ENCODE results near the gene GRHPR.
A peak's percentile ranks its signal among the peaks of the same experiment; 100 is the strongest.

The GRHPR gene

GRCh38 chr9:37466037-37466709 is 43.7 kb downstream of the GRHPR start (continued):
- TF ChIP-seq ZNF19 (tag by site-specific recombination; IDR thresholded peaks at IDR 0.05; ENCODE audit: low read depth) (no peak), ZNF549 (tag by site-specific recombination; IDR thresholded peaks at IDR 0.05) (no peak), GFI1B (tag by site-specific recombination; IDR thresholded peaks at IDR 0.05) (no peak), OSR2 (tag by site-specific recombination; IDR thresholded peaks at IDR 0.05) (no peak), ZNF548 (tag by site-specific recombination; IDR thresholded peaks at IDR 0.05) (no peak), ZNF629 (tag by site-specific recombination; IDR thresholded peaks at IDR 0.05) (no peak), IKZF3 (tag by site-specific recombination; IDR thresholded peaks at IDR 0.05) (peak; percentile 95), ZNF449 (tag by site-specific recombination; IDR thresholded peaks at IDR 0.05) (no peak), ZNF530 (tag by site-specific recombination; IDR thresholded peaks at IDR 0.05; ENCODE audit: low read depth) (no peak), ZNF501 (tag by site-specific recombination; IDR thresholded peaks at IDR 0.05) (no peak), ZNF169 (tag by site-specific recombination; IDR thresholded peaks at IDR 0.05) (no peak), ZNF155 (tag by site-specific recombination; IDR thresholded peaks at IDR 0.05) (no peak), ZBTB6 (tag by site-specific recombination; IDR thresholded peaks at IDR 0.05) (0 out of 2 replicates have a peak, but pooled peaks have one; percentile 55), SCRT2 (tag by site-specific recombination; IDR thresholded peaks at IDR 0.05) (no peak), ZXDB (tag by site-specific recombination; IDR thresholded peaks at IDR 0.05) (peak; percentile 45; the same call in 1 of the 2 replicates), ZBTB17 (tag by site-specific recombination; IDR thresholded peaks at IDR 0.05) (no peak), ZIC2 (tag by site-specific recombination; IDR thresholded peaks at IDR 0.05) (peak; percentile 45; the same call in 1 of the 2 replicates), ZNF560 (tag by site-specific recombination; IDR thresholded peaks at IDR 0.05; ENCODE audit: borderline replicate concordance) (no peak), ZNF654 (tag by site-specific recombination; IDR thresholded peaks at IDR 0.05; ENCODE audit: low read depth) (no peak), ZNF140 (tag by site-specific recombination; IDR thresholded peaks at IDR 0.05) (no peak), ZNF202 (tag by site-specific recombination; IDR thresholded peaks at IDR 0.05; ENCODE audit: borderline replicate concordance) (no peak), GLIS1 (tag by site-specific recombination; IDR thresholded peaks at IDR 0.05) (no peak), KLF1 (tag by site-specific recombination; IDR thresholded peaks at IDR 0.05) (no peak), KLF17 (tag by site-specific recombination; IDR thresholded peaks at IDR 0.05) (no peak), WT1 (tag by site-specific recombination; IDR thresholded peaks at IDR 0.05) (no peak), ZFP41 (tag by site-specific recombination; IDR thresholded peaks at IDR 0.05; ENCODE audit: borderline replicate concordance) (no peak), ZNF544 (tag by site-specific recombination; IDR thresholded peaks at IDR 0.05) (no peak), ZNF747 (tag by site-specific recombination; IDR thresholded peaks at IDR 0.05) (no peak), SP3 (tag by site-specific recombination; IDR thresholded peaks at IDR 0.05) (0 out of 2 replicates have a peak, but pooled peaks have one; percentile 24), ZNF211 (tag by site-specific recombination; IDR thresholded peaks at IDR 0.05; ENCODE audit: low read depth) (no peak), ZSCAN30 (tag by site-specific recombination; IDR thresholded peaks at IDR 0.05) (peak; percentile 17; the same call in 1 of the 2 replicates)
- TF ChIP-seq, protein P1, sequence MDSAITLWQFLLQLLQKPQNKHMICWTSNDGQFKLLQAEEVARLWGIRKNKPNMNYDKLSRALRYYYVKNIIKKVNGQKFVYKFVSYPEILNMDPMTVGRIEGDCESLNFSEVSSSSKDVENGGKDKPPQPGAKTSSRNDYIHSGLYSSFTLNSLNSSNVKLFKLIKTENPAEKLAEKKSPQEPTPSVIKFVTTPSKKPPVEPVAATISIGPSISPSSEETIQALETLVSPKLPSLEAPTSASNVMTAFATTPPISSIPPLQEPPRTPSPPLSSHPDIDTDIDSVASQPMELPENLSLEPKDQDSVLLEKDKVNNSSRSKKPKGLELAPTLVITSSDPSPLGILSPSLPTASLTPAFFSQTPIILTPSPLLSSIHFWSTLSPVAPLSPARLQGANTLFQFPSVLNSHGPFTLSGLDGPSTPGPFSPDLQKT (IDR thresholded peaks at IDR 0.05; ENCODE audit: borderline replicate concordance, low read depth, low read length) = no peak
- TF ChIP-seq, protein P2, sequence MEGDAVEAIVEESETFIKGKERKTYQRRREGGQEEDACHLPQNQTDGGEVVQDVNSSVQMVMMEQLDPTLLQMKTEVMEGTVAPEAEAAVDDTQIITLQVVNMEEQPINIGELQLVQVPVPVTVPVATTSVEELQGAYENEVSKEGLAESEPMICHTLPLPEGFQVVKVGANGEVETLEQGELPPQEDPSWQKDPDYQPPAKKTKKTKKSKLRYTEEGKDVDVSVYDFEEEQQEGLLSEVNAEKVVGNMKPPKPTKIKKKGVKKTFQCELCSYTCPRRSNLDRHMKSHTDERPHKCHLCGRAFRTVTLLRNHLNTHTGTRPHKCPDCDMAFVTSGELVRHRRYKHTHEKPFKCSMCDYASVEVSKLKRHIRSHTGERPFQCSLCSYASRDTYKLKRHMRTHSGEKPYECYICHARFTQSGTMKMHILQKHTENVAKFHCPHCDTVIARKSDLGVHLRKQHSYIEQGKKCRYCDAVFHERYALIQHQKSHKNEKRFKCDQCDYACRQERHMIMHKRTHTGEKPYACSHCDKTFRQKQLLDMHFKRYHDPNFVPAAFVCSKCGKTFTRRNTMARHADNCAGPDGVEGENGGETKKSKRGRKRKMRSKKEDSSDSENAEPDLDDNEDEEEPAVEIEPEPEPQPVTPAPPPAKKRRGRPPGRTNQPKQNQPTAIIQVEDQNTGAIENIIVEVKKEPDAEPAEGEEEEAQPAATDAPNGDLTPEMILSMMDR (tag by site-specific recombination; IDR thresholded peaks at IDR 0.05) = no peak
- TF ChIP-seq, protein P3, sequence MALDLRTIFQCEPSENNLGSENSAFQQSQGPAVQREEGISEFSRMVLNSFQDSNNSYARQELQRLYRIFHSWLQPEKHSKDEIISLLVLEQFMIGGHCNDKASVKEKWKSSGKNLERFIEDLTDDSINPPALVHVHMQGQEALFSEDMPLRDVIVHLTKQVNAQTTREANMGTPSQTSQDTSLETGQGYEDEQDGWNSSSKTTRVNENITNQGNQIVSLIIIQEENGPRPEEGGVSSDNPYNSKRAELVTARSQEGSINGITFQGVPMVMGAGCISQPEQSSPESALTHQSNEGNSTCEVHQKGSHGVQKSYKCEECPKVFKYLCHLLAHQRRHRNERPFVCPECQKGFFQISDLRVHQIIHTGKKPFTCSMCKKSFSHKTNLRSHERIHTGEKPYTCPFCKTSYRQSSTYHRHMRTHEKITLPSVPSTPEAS (tag by site-specific recombination; IDR thresholded peaks at IDR 0.05) = peak; percentile 32; the same call in 1 of the 2 replicates
